ENCODE measurements around the gene CFAP68.
A peak's percentile ranks its signal among the peaks of the same experiment; 100 is the strongest.

The CFAP68 gene, protein sequence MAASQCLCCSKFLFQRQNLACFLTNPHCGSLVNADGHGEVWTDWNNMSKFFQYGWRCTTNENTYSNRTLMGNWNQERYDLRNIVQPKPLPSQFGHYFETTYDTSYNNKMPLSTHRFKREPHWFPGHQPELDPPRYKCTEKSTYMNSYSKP

DNA sequence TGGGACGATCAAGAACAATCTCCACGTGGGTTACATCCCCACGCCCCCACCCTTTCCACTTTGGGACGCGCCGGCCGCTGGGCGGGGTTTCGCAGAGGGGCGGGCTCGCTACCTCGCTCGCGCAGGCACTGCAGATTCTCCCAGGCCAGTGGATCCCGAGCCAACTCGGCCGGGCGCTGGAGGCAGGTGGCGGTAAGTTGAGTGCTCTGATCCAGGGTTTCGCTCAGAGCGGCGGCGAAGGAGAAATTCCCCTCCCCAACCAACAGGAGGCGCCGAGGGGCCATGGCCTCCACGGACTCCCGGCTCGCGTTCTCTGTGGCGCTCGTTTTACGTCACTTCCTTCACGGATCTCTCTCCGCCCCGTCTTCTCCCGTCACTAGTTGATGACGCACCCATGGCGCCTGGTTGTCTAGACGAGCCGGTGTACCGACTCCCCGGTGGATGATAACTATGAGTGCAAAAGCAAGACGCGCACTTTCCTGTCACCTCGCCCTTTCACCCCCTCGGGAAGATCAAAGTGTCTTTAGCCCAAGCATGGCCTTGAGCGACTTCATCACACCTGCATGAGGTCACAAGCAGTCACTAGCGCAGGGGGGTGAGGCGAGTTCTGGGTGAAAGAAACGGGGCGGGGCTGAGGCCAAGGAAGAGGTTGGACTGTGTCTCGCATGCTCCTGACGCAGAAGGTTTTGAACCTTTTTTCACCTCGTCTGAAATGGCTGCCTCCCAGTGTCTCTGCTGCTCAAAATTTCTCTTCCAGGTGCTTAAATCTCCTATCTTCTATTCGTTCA, at the start of gene CFAP68, which contains the start of gene FDXACB1:
CFAP68 (plus strand) TSS at position 693 of the 788 bp plus-strand sequence; CDS start at position 713, 20 bp downstream.
FDXACB1 (minus strand) TSS at position 317 of the 788 bp plus-strand sequence; CDS start at position 284, 33 bp downstream.
- DNase-seq (ENCODE audit: low spot score) = peak; percentile 97

DNA sequence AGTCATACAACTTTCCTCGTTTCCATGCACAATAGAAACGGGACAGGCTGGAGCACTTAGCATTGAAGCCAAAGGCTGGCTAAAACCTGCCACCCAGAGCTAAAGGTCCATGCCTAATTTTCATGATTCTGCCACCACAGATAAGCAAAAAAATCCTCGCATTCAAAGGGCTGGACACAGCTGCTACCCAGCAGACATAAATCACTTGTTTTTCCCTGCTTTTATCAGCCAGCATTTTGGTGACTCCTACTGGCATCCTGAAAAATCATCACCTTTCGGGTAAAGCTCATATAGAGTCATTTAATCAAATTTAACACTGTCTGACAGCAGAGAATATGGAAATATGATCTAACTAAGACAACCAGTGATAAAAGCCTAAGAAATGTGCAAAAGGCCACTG, 45.8 kb upstream of the CFAP68 start:
- DNase-seq (ENCODE audit: low spot score) = no peak

DNA sequence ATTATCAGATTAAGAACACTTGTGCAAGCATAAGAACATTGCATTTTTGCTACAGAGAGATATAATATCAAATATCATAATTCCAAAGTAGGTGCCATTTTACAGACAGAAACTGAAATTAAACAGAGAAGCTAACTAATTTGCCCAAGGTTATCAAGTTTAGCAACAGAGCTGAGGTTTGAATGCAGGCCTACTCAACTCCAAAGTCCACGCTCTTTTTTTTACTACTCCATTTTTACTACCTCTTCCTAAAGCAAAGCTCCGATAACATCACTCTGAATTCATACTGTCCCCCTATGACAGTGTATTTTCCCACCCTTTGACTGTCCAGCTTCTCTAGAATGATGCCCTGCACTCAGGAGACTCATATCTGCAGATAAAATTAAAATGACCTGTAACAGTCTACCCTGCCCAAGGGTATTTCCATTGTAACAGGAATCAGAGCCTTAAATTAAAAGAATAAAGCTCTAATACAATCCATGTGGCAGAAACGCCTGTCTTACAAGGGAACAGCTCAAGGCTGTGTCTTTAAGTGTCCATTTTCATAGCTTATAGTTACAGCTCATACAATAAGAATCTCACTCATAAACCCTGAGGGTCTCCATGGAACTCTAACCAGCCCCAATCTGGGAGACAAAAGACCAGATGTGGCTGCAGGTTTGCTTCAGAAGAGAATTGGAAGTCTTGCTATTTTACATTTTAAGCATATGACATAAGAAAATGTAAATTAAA, 44.7 kb upstream of the CFAP68 start:
- DNase-seq (ENCODE audit: low spot score) = no peak

DNA sequence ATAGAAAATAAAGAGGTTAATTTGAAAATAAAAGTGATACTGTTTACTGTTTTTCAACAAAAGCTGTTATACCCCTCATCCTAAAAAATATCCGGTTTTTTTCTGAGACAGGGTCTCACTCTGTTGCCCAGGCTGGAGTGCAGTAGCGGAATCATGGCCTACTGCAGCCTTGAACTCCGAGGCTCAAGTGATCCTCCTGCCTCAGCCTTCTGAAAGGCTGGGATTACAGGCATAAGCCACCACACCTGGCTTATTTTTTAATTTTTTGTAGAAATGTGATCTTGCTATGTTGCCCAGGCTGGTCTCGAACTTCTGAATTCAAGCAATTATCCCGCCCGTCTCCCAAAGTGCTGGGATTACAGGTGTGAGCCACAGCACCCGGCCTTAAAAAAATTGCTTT, 43.7 kb upstream of the CFAP68 start:
- no peak for DNase-seq (ENCODE audit: low spot score)

DNA sequence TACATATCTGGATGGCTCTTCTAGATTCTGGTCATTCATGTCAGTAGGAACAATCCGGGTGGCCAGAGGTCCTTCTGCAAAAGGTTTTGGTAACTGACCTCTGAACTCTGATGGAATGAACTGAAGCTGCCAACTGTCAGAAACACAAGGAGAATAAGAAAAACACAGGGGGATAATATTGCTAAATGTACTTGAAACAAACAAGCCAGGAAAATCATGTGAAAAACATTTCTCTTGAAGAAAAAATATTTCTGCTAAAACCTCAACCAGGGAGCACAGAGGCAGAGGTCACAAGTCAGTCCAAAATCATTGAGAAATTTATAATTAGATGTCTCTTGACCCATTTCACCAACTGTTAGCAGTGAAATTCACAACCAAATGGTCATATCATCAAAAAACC, 43.2 kb upstream of the CFAP68 start:
- no peak for DNase-seq (ENCODE audit: low spot score)

DNA sequence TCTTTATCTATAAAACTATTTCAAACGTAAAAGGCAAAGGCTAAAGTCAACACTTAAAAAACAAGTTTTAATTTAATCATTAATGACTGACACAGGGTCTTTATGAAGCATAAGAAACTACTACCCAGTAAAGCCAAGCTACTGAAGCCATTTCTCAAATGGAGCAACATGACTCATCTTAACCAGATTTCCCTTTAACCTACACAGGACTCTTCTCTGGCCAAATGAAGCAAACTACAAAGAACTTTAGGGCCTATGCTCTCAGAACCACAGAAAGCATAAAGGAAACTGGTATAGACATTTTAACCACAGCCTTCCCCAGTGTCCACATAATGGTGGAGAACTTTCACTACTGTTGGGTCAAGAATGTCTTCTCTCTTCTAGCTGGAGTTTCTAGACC, 42.6 kb upstream of the CFAP68 start:
- peak; percentile 4 for DNase-seq (ENCODE audit: low spot score)

DNA sequence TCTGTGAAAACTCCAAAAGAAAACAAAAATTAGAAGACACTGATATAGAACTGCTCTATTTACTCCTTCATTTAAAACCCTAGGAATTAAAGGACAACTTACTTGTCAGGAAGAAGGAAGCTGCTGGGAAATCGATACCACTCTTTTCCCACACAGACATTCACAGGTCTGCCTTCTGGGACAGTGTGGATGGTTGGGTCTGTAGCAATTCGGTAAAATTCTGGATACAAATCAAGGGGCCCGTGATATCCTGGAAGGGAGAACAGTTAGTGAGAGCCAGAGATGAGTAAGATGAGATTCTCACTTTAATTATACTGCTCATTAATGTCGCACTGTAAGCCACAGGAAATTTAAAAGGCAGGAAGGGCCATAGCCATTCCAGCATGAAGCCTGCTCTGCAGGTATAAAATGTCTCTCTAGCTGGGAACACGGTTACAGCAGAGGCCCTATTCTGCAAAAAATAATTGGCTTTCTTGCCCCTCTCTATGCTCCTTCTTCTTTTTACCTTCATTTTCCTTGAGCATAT, 41.9 kb upstream of the CFAP68 start:
- DNase-seq (ENCODE audit: low spot score) = no peak

DNA sequence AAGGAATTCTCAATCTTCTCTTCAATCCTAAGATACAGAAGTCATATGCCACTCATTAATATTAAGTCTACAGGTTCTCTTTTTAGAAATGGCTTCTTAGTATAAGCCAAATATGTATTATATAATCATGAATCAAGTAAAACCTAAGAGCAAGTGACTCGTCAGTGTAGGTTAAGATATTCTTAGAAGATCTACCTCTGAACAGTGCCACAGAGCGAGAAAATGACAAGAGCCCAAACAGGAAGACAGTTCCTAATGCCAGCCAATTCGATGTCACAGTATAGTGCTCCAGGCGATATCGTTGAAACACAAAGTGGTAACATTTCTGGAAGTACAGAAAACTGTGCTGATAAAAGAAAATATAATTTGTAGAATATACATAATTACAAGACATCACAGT, 41.3 kb upstream of the CFAP68 start:
- no peak for DNase-seq (ENCODE audit: low spot score)

DNA sequence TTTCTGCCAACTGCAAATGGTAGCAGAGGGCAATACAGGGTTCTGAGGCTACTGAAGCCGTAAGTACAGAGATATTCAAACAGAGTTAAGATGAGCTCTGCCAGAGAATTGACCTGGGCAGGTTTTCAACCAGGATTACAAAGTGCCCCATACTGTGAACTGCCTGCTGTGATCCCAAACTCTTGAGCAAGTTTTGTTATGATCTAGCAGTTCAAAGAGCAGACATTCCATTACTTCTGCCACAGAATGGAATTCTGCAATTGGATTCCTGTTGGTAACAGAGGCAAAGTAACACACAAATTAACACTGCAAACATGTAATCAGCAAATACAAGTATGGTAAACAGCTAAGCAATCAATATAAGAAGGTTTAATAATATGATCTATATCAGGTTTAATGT, 39.2 kb upstream of the CFAP68 start:
- DNase-seq (ENCODE audit: low spot score) = no peak

DNA sequence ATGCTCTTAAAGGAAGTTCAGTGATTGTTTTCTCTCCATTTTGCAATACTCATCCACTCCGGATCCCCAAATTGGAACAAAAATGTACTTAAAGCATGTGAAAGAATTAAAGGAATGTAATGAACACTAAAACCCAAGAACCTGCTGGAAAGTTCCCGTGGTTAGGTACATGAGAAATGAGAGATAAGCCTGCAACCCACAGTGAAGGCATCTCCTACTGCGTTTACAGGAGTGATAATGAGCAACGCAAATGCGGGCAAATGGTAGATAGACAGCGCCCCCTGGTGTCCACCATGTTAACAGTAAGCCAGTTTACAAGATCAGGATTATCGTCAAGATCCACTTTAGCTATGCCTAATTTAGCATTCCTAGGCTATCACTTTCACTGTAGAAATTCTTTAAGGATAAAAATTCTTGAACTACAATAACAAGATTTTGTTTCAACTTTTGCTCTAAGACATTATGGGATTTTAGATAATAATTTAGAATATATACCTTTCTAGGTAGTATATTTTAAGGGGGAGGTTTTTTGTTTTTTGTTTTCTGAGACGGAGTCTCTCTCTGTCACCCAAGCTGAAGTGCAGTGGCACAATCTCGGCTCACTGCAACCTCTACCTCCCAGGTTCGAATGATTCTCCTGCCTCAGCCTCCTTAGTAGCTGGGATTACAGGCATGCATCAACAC, 37.8 kb upstream of the CFAP68 start:
- peak; percentile 82 for DNase-seq (ENCODE audit: low spot score)

DNA sequence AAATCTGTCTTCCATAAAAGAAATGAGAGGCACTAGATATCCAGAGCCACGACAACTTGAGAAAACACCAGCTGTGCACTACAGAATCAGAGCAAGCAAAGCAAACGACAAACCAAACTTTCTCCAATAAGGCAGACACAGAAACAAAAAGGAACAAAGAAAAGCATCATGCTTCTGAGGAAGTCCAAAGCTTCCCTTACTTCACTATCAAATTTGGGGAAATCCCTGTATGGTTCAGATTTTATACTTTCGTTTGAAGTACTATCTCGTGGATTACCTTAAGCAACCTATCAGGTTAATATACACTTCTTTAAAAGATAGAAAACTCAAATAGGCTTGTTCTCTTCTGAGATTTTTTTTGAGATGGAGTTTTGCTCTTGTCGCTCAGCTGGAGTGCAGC, 35.7 kb upstream of the CFAP68 start:
- no peak for DNase-seq (ENCODE audit: low spot score)

DNA sequence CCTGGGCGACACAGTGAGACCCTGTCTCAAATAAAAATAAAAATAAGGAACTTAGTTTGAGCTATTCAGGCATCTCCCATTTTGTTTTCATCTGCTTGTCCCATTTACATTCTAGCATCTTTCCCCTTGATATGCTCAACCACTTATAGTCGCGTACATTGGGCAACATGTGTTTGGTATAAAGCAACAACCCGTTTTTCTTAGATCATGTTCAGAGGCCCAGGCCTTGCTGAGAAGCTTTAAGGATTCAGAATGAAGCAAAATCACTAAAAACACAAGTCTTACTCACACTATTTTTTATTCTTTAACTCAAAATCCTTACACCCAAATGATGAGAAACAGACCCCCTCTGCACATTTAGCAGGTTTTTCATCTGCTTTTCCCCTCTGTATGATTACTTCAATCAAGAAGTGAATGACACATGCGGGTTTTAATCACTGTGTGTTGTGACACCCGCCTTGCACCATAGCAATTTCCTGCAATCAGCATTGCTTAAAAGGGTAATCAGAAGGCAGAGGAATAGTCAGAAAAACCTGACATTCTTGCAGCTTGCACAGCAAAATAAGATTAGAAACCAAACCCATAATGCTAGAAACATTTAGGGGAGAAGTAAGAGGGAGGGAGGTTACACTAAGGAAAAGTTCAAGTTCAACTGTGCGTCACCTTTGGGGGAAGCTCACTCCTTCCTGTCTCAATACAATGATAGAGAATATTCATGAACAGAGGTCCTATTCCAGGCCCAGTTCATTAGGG, 33.9 kb upstream of the CFAP68 start:
- no peak for DNase-seq (ENCODE audit: low spot score)

DNA sequence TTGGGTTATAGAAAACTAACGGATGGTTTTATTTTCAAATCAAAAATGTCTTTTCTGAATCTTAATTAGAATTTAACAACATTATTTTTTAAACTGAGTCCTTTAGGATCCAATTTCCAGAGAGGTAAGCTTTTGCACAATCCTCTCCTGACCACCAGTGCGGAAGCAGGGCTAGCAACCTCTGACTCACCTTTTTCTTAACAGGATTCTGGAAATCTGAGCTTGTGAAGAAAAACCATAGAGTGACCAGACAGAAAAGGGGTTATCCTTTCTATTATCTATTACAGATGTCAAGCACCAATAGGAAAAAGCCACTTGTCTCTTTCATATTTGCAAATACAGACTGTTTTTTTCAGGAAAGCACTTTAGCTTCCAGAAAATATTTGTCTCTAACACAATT, 33.3 kb upstream of the CFAP68 start:
- no peak for DNase-seq (ENCODE audit: low spot score)

DNA sequence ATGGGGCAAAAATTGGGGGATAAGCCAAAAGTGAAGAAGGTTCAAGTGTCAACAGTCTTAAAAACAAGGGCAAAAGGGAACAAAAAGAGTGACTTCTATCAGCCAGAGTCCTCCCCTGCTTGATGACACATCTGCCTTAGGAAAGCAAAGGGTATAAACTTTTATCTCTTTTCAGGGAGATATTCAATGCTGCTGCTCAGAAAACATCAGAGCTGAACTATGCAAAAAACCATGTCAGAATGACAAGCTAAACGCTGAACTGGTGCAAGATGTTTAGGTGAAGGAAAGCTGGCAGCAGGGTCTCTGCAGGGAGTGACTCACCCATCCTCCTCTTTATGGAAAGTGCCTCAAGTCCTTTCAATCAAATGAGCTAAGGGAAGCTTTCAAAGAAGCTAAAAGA, 32.7 kb upstream of the CFAP68 start:
- DNase-seq (ENCODE audit: low spot score) = no peak

DNA sequence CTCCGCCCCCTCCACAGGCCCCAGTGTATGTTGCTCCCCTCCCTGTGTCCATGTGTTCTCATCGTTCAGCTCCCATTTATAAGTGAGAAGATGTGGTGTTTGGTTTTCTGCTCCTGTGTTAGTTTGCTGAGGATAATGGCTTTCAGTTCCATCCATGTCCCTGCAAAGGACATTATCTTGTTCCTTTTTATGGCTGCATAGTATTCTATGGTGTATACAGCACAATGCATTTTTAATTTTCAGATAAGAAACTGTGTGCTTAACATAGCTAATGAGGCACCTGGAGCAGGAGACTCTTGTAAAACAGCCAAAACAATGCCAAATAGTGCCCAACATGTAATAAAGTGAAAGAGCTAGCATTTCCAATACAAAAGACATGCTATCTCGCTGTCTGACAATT, 29.7 kb upstream of the CFAP68 start:
- no peak for DNase-seq (ENCODE audit: low spot score)

DNA sequence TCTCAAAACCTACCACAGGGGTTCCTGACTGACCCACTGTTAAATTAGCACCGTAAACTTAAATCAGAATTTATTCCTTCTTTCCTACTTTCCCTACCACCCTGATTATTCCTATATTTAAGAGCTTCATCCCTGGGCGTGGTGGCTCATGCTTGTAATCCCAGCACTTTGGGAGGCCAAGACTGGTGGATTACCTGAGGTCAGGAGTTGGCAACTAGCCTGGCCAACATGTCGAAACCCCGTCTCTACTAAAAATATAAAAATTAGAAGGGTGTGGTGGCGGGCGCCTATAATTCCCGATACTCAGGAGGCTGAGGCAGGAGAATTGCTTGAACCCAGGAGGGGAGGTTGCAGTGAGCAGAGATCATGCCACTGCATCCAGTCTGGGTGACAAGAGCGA, 28.3 kb upstream of the CFAP68 start:
- DNase-seq (ENCODE audit: low spot score) = no peak

DNA sequence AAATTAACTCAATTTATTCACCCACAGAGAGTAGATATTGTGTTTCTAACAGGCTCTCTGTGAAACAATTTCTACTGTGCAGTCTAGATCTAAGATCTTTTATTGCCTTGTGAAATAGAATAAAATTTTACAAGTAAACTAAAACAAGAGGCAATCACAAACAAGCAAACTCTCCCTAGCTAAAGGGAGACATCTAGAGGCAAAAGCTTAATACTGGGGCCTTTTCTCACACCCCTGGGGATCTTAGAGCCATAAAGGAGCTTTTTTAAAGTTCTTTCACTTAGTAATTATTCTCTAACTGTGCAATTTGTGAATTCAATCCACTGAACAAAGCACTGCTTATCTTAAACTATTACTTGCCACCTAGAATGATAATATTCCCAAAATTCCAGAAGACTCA, 27.7 kb upstream of the CFAP68 start:
- DNase-seq (ENCODE audit: low spot score) = no peak

DNA sequence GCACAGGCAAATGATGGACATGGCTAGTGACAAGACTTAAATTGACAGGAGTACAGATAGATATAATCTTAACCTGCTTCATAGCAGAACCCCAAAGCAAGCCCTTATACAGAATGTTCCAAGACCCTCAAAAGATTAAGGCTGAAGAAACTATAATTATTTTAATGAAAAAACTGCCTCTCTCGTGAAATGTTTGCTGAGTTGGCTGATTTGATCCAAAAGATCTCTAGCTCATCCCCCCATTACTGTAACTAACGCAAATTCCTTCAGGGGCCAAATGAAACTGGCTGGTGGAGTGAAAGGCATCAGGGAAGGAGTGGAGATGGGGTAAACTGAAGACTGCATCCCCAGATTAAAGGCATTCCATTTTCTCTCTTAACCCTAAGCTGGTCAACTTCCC, 27.2 kb upstream of the CFAP68 start:
- DNase-seq (ENCODE audit: low spot score) = no peak

DNA sequence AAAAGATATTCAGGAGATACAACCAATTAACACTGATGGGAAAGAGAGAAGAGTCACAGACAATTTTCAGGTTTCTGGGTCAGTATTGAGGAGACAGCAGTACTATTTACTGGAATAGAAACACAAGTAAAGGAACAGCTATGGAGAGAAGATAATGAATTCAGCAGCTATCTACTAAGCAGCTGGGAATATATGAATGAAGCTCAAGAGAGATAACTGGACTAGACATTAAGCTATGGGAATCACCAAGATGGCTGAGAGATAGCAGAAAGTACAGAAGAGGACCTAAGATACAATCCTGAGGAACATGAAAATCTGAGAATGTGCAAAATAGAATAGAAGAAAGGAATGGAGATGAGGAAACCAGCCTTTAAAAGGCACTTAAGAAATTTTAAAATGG, 23.8 kb upstream of the CFAP68 start:
- DNase-seq (ENCODE audit: low spot score) = no peak

DNA sequence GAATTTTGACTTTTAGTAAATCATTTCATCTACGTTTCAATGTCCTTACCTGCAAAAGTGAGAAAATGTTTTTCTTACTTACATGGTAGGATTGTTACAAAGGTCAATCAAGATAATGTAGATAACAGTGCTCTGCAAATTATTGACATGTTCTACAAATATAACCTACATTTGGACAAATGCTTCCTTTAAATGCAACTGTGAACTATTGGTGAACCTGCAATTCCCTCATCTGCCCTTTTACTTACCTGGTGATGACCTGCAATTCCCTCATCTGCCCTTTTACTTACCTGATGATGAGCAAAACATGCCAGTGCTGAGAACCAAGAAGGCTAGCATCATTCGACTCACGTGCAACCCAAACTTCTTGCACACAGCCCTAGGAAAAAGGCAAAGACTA, 19.1 kb upstream of the CFAP68 start:
- DNase-seq (ENCODE audit: low spot score) = no peak

DNA sequence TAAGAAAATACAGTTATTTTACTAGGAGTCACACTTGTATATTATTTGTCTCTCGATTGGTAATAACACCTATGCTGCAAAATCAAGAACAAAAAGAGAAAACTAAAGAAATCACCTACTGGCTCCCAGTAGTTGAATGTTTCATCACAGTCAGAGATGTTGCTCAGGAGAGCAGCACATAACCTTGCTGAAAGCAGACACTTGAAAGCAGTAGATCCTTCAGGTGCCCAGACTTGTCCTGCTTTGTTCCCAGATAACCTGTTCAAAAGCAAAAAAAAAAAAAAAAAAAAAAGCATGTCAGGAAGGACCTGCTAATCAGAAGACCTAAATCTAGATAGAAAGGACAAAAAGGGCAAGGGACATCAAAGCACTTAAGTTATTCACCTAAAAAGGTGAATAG, 9.2 kb upstream of the CFAP68 start:
- no peak for DNase-seq (ENCODE audit: low spot score)

DNA sequence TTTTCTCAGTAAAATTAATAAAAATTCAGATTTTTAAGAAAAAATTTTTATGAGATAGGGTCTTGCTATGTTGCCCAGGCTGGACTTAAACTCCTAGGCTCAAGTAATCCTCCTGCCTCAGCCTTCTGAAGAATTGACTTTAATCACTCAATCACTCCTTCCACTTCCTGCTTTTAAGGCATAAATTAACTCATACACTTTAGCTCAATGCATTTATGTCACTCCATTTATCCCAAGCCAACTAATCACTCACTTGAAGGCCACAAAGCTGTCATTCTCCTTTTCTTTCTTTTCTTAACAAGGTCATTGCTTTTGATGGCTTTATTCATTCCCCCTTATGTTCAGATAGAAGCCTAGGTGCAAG, 8.8 kb upstream of the CFAP68 start:
- peak; percentile 2 for DNase-seq (ENCODE audit: low spot score)
